Activated naive CD4-positive, alpha-beta T cell treated with anti-CD3 and anti-CD28 coated beads, Interleukin-2, amount 10 ng/mL, durations not matched to agents 7 days and 5 days (primary cell): ENCODE measurements around the gene PNLIPRP2.

Experiments used
- CTCF ChIA-PET: fragments of 350-600 bp; sonication (Branson Sonifier 250); formaldehyde crosslinking; loops from one replicate; lab custom pipeline; 2021; ENCODE audit warnings: antibody characterized with exemption; lab: Charles Lee
- DNase-seq: peaks from one replicate; pipeline ENCODE4 v3.0.0-alpha.2; 2020
- H3K27ac Mint-ChIP-seq: one replicate; pipeline ENCODE4 v1.8.0; 2021; ENCODE audit warnings: mild to moderate bottlenecking, moderate library complexity, mixed read lengths
- H3K27me3 Mint-ChIP-seq: one replicate; pipeline ENCODE4 v1.8.0; 2021; ENCODE audit warnings: mild to moderate bottlenecking, mixed read lengths
- H3K36me3 Mint-ChIP-seq: one replicate; pipeline ENCODE4 v1.8.0; 2021; ENCODE audit warnings: mixed read lengths
- H3K4me1 Mint-ChIP-seq: one replicate; pipeline ENCODE4 v1.8.0; 2021; ENCODE audit warnings: mixed read lengths
- H3K4me3 Mint-ChIP-seq: one replicate; pipeline ENCODE4 v1.8.0; 2021; ENCODE audit warnings: mild to moderate bottlenecking, moderate library complexity, mixed read lengths
- H3K9me3 Mint-ChIP-seq: one replicate; pipeline ENCODE4 v1.8.0; 2021; ENCODE audit warnings: mixed read lengths

The PNLIPRP2 gene

DNA sequence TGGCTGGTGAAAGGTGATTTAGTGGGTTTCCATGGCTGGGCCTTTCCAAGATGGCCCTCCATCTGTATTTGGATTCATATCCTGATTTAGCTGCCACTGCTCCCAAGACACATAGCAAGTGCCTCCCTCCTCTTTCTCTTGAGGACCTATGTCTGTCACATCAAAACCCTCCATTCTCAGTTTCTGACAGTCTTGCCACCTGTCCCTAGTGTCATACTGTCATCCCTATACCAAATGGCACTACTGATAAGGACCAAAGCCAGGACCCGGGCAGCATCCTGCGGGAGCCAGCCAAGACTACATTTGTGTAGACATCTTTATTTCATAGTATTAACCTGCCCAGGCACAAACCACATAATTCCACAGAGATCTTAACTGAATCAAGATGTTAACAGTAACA lies 34.8 kb downstream of the PNLIPRP2 start:
- CTCF ChIA-PET, result interaction anchor here (1.2 kb wide), 1 partner anchor 26 kb away, joined by 3 read pairs; no protein-coding TSS in a partner anchor
- H3K36me3 Mint-ChIP-seq, result no peaks in the 10 kb centered on the region
- no peak overlapping the region for H3K4me3 Mint-ChIP-seq
- H3K4me1 Mint-ChIP-seq, result no peaks in the 10 kb centered on the region
- no peaks in the 10 kb centered on the region for H3K9me3 Mint-ChIP-seq
- peaks cover 4% of the 10 kb centered on the region for H3K27me3 Mint-ChIP-seq
- H3K27ac Mint-ChIP-seq, result no peak overlapping the region
- DNase-seq, result no peak

DNA sequence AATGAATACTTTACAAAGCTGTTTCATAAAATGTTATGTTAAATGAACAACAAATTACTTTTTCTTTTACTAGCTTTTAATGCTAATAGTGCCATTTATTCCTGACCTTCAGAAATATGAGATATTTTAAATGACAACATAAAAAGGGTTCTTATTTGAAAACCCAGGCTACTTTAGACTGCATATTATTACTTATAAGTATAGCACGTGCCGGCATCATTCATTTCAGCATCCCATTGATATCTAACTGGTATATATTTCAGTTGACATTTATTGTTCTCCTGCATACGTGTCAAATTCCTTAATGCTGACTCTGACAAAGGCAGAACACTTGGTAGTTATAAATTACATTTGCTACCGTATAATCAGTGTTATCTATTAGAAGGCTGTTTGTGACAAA lies 35.3 kb downstream of the PNLIPRP2 start:
- peaks cover 4% of the 10 kb centered on the region for H3K27me3 Mint-ChIP-seq

DNA sequence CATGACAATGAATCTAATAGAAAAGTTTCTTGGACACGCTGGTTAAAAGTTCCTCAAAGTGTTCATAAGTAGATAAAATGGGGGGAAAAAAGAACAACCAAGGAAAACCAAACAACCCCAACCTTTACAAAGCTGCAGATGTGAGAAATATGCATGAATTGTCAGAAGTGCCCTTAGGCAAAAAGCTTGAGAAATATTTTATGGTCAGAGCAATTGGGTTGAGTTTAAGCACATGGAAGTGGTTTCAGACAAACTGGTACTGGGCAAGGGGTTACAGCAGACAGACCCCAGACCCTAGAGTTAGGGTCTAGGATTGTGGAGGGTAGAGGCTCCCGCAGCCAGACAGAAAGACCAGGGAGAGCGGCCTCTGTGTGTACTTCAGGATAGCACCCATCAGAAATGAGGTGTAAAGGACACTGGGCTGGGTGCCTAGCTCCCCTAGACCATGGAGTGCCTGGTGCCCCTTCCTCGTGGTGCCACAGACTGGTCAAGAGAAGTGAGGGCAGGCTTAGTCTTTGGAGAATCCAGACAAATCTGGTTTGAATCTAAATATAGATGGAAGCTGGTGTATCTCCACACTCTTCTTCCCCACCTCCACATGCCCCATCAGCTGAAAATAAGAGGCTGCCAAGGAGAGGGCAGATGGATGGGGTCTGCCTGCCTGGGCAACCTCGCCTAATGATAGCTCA lies 37.3 kb downstream of the PNLIPRP2 start:
- H3K4me1 Mint-ChIP-seq, result no peaks in the 10 kb centered on the region
- H3K9me3 Mint-ChIP-seq, result no peaks in the 10 kb centered on the region
- H3K4me3 Mint-ChIP-seq, result no peak overlapping the region
- H3K27ac Mint-ChIP-seq, result no peak overlapping the region
- H3K36me3 Mint-ChIP-seq, result no peaks in the 10 kb centered on the region
- H3K27me3 Mint-ChIP-seq, result peaks cover 4% of the 10 kb centered on the region
- CTCF ChIA-PET, result no interaction called here
- no peak for DNase-seq

More for the DNA sequence above, 35.3 kb downstream of the PNLIPRP2 start:
- no peaks in the 10 kb centered on the region for H3K36me3 Mint-ChIP-seq
- no peak overlapping the region for H3K4me3 Mint-ChIP-seq
- no peaks in the 10 kb centered on the region for H3K9me3 Mint-ChIP-seq
- DNase-seq, result no peak
- CTCF ChIA-PET, result interaction anchor here (1.2 kb wide), 1 partner anchor 26 kb away, joined by 3 read pairs; no protein-coding TSS in a partner anchor
- H3K4me1 Mint-ChIP-seq, result no peaks in the 10 kb centered on the region
- no peak overlapping the region for H3K27ac Mint-ChIP-seq

DNA sequence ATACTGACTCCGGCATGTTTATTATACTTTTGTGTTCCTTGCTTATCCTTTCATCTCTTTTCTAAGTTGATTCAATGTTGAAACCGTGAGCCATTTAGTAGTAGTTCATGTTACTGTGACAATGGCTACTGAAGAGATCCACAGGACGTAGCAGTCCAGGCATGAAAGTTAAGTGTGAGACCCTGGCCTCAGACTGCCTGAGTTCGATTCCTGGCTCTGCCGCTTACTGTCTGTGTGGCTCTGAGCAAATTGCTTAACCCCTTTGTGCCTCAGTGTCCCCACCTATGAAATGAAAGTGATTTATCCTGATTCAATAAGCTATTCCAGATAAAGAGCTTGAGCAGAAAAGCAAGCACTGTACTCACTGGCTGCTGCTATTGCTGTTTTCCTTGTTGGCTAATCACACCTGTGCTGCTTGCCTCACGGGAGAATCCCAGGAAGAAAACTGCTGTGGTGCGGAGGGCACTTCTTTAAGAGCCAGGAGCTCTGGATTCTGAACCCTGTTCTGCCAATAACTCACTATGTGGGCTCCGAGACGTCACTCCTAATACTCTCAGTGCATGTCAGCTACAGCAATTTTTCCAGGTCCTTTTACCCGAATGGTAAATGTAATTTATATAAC lies 38.4 kb downstream of the PNLIPRP2 start:
- Mint-ChIP-seq H3K36me3 (no peaks in the 10 kb centered on the region), H3K27ac (no peak overlapping the region), H3K4me1 (no peaks in the 10 kb centered on the region), H3K4me3 (no peak overlapping the region), H3K9me3 (no peaks in the 10 kb centered on the region), H3K27me3 (peaks cover 4% of the 10 kb centered on the region)
- DNase-seq, result no peak
- CTCF ChIA-PET, result no interaction called here

- DNase-seq, result no peak
- H3K4me1 Mint-ChIP-seq, result no peaks in the 10 kb centered on the region
- CTCF ChIA-PET, result no interaction called here
- no peak overlapping the region for H3K4me3 Mint-ChIP-seq
- H3K27me3 Mint-ChIP-seq, result peaks cover 6% of the 10 kb centered on the region
- no peak overlapping the region for H3K27ac Mint-ChIP-seq
- H3K9me3 Mint-ChIP-seq, result no peaks in the 10 kb centered on the region
- no peaks in the 10 kb centered on the region for H3K36me3 Mint-ChIP-seq
These were observed 40.1 kb downstream of the PNLIPRP2 start for GRCh38 chr10:116660860-116661259.

- no peak overlapping the region for H3K27ac Mint-ChIP-seq
- H3K27me3 Mint-ChIP-seq, result peaks cover 10% of the 10 kb centered on the region
- no peak for DNase-seq
- no peaks in the 10 kb centered on the region for H3K36me3 Mint-ChIP-seq
- no peaks in the 10 kb centered on the region for H3K9me3 Mint-ChIP-seq
- no peak overlapping the region for H3K4me3 Mint-ChIP-seq
- CTCF ChIA-PET, result interaction anchor here (0.8 kb wide), 1 partner anchor 19 kb away, joined by 6 read pairs; no protein-coding TSS in a partner anchor
- no peaks in the 10 kb centered on the region for H3K4me1 Mint-ChIP-seq
These were observed 42.6 kb downstream of the PNLIPRP2 start for GRCh38 chr10:116663342-116663741.

- H3K36me3 Mint-ChIP-seq, result no peaks in the 10 kb centered on the region
- H3K4me3 Mint-ChIP-seq, result no peak overlapping the region
- no peaks in the 10 kb centered on the region for H3K4me1 Mint-ChIP-seq
- H3K27me3 Mint-ChIP-seq, result peaks cover 15% of the 10 kb centered on the region
- H3K27ac Mint-ChIP-seq, result no peak overlapping the region
- CTCF ChIA-PET, result no interaction called here
- no peaks in the 10 kb centered on the region for H3K9me3 Mint-ChIP-seq
- no peak for DNase-seq
These were observed 43.9 kb downstream of the PNLIPRP2 start for GRCh38 chr10:116664631-116665030.

DNA sequence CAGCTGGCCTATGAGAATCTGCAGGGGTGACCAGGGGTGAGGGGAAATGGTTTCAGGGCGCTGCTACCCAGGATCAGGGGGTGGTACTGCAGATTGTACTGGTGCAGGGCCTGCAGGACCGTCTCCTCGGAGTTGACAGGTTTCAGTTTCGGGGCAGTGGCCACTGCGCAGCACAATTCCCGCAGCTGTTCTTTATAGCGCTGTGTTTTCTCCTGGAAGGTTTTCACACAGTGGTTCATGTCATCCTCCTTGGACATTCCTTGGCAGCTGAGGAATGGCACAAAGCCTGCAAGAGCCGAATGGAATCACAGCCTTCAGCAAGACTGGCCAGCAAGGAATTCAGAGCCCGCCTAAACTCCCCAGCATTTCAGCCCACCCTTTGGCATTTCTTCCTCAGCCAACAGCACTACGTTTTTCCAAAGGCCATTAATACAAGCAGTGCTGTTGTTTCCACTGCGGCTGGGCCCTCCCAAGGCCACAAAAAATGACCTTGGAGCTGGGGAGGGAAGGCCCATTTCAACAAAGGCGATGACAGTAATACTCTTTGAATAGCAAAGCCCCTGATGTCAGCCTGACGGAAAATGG lies 44.9 kb downstream of the PNLIPRP2 start:
- Mint-ChIP-seq H3K36me3 (no peaks in the 10 kb centered on the region), H3K9me3 (no peaks in the 10 kb centered on the region), H3K4me1 (no peaks in the 10 kb centered on the region), H3K4me3 (no peak overlapping the region), H3K27me3 (peaks cover 23% of the 10 kb centered on the region), H3K27ac (no peak overlapping the region)
- CTCF ChIA-PET, result no interaction called here
- no peak for DNase-seq

DNA sequence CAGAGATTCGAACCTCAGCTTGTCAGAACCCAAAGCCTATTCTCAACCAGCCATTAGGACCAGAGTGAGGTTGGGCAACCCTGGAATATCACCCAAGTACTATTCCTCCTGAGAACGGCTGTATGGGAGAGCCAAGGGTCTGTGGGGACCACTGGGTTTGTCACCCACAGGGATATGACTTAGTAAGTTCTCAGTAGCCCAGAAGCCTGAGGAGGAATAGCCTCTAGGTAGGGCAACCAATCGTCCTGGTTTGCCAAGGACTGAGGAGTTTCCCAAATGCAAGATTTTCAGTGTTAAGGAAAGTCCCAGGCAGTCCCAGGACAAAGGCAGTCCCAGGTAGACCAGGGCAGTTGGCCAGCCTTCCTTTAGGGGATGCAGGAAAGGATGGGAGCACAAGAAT lies 46.7 kb downstream of the PNLIPRP2 start:
- no peaks in the 10 kb centered on the region for H3K36me3 Mint-ChIP-seq
- CTCF ChIA-PET, result no interaction called here
- H3K4me3 Mint-ChIP-seq, result no peak overlapping the region
- H3K27ac Mint-ChIP-seq, result no peak overlapping the region
- no peaks in the 10 kb centered on the region for H3K9me3 Mint-ChIP-seq
- no peak for DNase-seq
- peaks cover 34% of the 10 kb centered on the region for H3K27me3 Mint-ChIP-seq
- no peaks in the 10 kb centered on the region for H3K4me1 Mint-ChIP-seq

DNA sequence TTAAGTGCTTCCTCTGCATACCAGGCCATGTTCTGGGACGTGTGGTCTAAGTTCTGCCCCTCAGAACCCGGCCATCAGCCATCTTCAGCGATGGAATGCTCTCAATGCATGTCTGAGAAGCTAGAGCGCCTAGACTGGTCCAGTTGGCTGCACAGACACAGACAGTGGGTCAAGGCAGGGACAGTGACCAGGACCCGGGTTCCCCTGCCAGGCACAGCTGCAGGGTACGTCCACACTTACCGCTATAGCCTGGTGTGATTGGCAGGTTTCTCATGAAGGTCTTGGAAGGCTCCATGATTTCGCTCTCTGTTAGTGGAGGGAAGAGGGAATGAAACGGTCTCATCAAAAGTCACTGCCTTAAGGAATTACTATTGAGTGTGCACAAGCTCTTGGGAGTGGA lies 47.3 kb downstream of the PNLIPRP2 start:
- no peaks in the 10 kb centered on the region for H3K36me3 Mint-ChIP-seq
- no peak overlapping the region for H3K27ac Mint-ChIP-seq
- H3K27me3 Mint-ChIP-seq, result peaks cover 35% of the 10 kb centered on the region
- no peak for DNase-seq
- H3K4me3 Mint-ChIP-seq, result no peak overlapping the region
- CTCF ChIA-PET, result no interaction called here
- H3K9me3 Mint-ChIP-seq, result no peaks in the 10 kb centered on the region
- H3K4me1 Mint-ChIP-seq, result no peaks in the 10 kb centered on the region

GRCh38 chr10:116668446-116668845 lies 47.7 kb downstream of the PNLIPRP2 start:
- H3K27ac Mint-ChIP-seq, result no peak overlapping the region
- H3K36me3 Mint-ChIP-seq, result no peaks in the 10 kb centered on the region
- peaks cover 38% of the 10 kb centered on the region for H3K27me3 Mint-ChIP-seq
- H3K9me3 Mint-ChIP-seq, result no peaks in the 10 kb centered on the region
- CTCF ChIA-PET, result no interaction called here
- H3K4me1 Mint-ChIP-seq, result no peaks in the 10 kb centered on the region
- DNase-seq, result no peak
- H3K4me3 Mint-ChIP-seq, result no peak overlapping the region

DNA sequence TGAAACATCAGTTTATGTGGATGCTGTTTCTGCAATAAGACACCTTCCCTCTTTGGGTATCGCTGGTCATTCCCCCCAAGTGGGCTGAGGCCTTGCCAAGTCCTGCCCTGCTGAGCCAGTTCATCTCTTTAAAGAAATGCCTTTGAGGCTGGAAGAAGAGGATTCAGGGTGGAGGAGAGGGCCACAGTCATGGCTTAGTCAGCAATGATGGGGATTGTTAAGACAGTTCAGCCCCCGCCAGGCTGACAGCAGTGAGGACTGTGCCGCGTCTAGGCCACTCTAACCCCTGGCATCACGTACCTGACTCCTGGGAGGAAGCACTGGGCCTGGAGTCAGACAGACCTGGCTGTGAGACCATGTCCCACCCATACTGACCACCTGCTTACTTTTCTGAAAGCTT lies 48.3 kb downstream of the PNLIPRP2 start:
- H3K36me3 Mint-ChIP-seq, result no peaks in the 10 kb centered on the region

DNA sequence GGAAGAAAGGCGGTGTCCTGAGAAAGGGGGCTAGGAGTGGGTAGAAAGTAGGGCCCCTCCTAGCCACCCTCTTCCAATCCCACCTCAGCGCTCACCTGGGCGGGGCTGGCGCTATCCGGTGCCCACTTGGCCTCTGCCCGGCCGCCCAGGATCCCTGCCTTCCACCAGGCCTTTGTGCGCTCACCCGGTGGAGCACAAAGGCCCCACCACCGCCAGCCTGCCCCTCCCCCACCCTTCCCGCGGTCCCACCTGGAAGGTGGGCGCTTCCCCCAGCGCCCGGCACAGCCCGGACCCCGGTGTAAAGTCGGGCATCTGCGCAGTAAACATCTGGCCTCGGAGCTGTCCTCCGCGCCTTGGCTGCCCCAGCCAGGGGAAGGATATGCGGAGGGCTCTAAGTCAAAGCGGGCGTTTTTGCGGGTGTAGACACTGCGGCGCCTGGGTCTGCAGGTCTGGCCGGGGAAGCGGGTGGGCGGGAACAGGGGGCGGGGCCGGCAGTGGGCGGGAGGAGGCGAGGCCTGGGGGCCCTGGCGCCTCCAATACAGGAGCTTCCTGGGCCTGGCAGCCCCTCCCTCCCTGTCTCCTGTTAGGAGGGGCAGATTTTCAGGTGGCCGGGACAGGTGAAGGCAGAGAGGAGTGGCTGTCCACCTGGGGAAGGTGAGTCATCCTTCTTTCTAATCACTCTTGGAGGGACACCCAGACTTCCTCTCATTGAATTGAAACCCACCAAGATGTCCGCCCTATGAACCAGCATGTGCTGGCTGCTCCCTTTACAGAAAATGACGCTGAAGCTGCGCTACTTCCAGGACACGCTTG lies 49.3 kb downstream of the PNLIPRP2 start:
- DNase-seq, result no peak
- Mint-ChIP-seq H3K9me3 (no peaks in the 10 kb centered on the region), H3K27me3 (peaks cover 37% of the 10 kb centered on the region), H3K27ac (no peak overlapping the region), H3K36me3 (no peaks in the 10 kb centered on the region), H3K4me3 (no peak overlapping the region), H3K4me1 (no peaks in the 10 kb centered on the region)
- CTCF ChIA-PET, result no interaction called here

More for the DNA sequence above, 48.3 kb downstream of the PNLIPRP2 start:
- no peaks in the 10 kb centered on the region for H3K4me1 Mint-ChIP-seq
- DNase-seq, result no peak
- H3K9me3 Mint-ChIP-seq, result no peaks in the 10 kb centered on the region
- H3K4me3 Mint-ChIP-seq, result no peak overlapping the region
- H3K27ac Mint-ChIP-seq, result no peak overlapping the region
- CTCF ChIA-PET, result no interaction called here
- H3K27me3 Mint-ChIP-seq, result peaks cover 38% of the 10 kb centered on the region

- H3K4me1 Mint-ChIP-seq, result no peaks in the 10 kb centered on the region
- CTCF ChIA-PET, result no interaction called here
- H3K27me3 Mint-ChIP-seq, result peaks cover 32% of the 10 kb centered on the region
- DNase-seq, result no peak
- no peak overlapping the region for H3K27ac Mint-ChIP-seq
- H3K4me3 Mint-ChIP-seq, result no peak overlapping the region
- H3K36me3 Mint-ChIP-seq, result no peaks in the 10 kb centered on the region
- no peaks in the 10 kb centered on the region for H3K9me3 Mint-ChIP-seq
These were observed 50.0 kb downstream of the PNLIPRP2 start for GRCh38 chr10:116670706-116671105.
